Fibroblast of lung (primary cell): ENCODE results near the gene MYLK3. TPM values are rescaled to one million over a fixed set of nuclear protein-coding genes. Genes with fewer than 3 reads are reported as not detected.

Experiments used
- DNase-seq, 2 donors: peaks; one replicate each; pipeline versions ENCODE4 v3.0.0 to v3.0.0-alpha.2; 2010; ENCODE audit warnings: low read depth in 2 of 2
- H2AFZ ChIP-seq: 2 replicates; pipeline ENCODE4 v1.5.1; 2012; ENCODE audit warnings: low read length, control low read depth, inconsistent platforms
- H3K27ac ChIP-seq: 2 replicates; pipeline ENCODE4 v1.5.1; 2011; ENCODE audit warnings: low read length, control low read depth; ENCODE audit not compliant: insufficient read depth
- H3K27me3 ChIP-seq: 2 replicates; pipeline ENCODE4 v1.5.1; 2011; ENCODE audit warnings: mild to moderate bottlenecking, low read length; ENCODE audit not compliant: control insufficient read depth, insufficient read depth
- H3K36me3 ChIP-seq: 2 replicates; pipeline ENCODE4 v1.5.1; 2011; ENCODE audit warnings: low read length; ENCODE audit not compliant: control insufficient read depth, insufficient read depth
- H3K4me1 ChIP-seq: 2 replicates; pipeline ENCODE4 v1.5.1; 2011; ENCODE audit warnings: low read length; ENCODE audit not compliant: control insufficient read depth, insufficient read depth; ENCODE audit errors: extremely low read depth
- H3K4me2 ChIP-seq: 2 replicates; pipeline ENCODE4 v1.5.1; 2011; ENCODE audit warnings: low read length, control low read depth; ENCODE audit not compliant: insufficient read depth; ENCODE audit errors: extremely low read depth
- H3K4me3 ChIP-seq, 4 experiments: fragments of 200-600 bp in 1 of 4; sonication (generic) in 1 of 4; replicated peaks in 1 of 4; 2 replicates each; pipeline ENCODE4 v1.5.1; 2011 to 2016; ENCODE audit warnings: low read length in 4 of 4, low read depth in 3 of 4, mild to moderate bottlenecking in 3 of 4, control low read depth in 2 of 4, inconsistent platforms in 1 of 4, mixed read lengths in 1 of 4; ENCODE audit not compliant: insufficient read depth in 1 of 4; ENCODE audit errors: control extremely low read depth in 1 of 4
- H3K79me2 ChIP-seq: 2 replicates; pipeline ENCODE4 v1.5.1; 2012; ENCODE audit warnings: mild to moderate bottlenecking, low read length, inconsistent platforms; ENCODE audit not compliant: control insufficient read depth, insufficient read depth
- H3K9ac ChIP-seq: 2 replicates; pipeline ENCODE4 v1.5.1; 2011; ENCODE audit warnings: mild to moderate bottlenecking, low read length, control low read depth; ENCODE audit not compliant: insufficient read depth
- H3K9me3 ChIP-seq: 2 replicates; pipeline ENCODE4 v1.5.1; 2012; ENCODE audit warnings: low read depth, low read length; ENCODE audit not compliant: control insufficient read depth, insufficient read depth
- H4K20me1 ChIP-seq: 2 replicates; pipeline ENCODE4 v1.5.1; 2011; ENCODE audit warnings: low read length; ENCODE audit not compliant: control insufficient read depth, insufficient read depth; ENCODE audit errors: extremely low read depth
- EZH2 ChIP-seq: IDR thresholded peaks from 2 replicates; pipeline ENCODE4 v1.5.1; 2012; ENCODE audit warnings: low read length, control low read depth, mild to moderate bottlenecking; ENCODE audit errors: missing control alignments
- polyA plus RNA-seq, 2 donors: library from polyadenylated mRNA; depleted of rRNA in 1 of 2; stranded (reverse) in 1 of 2; unstranded in 1 of 2; fragments of >200 nt; gene quantifications; 2 replicates each; pipeline ENCODE4 v1.2.1, GENCODE V29; 2011 to 2012; ENCODE audit warnings: missing spikeins in 1 of 2
- total RNA-seq: library from RNA; depleted of rRNA; stranded (reverse); fragments of >200 nt; gene quantifications from 2 replicates; pipeline ENCODE4 v1.2.1, GENCODE V29; 2014
- TF ChIP-seq, protein P1 (sequence below), 2 donors: IDR thresholded peaks in 1 of 2; conservative IDR thresholded peaks in 1 of 2; 1 replicate in 1 of 2; 2 replicates in 1 of 2; pipeline ENCODE4 v1.5.1; 2011 to 2012; ENCODE audit warnings: low read length in 2 of 2, control low read depth in 1 of 2, inconsistent platforms in 1 of 2, low read depth in 1 of 2, mild to moderate bottlenecking in 1 of 2

Gene MYLK3
- total and polyA plus RNA-seq, 2 donors (not counting 1 experiment from before 2014, with no cell fraction given) = 0.07 to 0.17 TPM

DNA sequence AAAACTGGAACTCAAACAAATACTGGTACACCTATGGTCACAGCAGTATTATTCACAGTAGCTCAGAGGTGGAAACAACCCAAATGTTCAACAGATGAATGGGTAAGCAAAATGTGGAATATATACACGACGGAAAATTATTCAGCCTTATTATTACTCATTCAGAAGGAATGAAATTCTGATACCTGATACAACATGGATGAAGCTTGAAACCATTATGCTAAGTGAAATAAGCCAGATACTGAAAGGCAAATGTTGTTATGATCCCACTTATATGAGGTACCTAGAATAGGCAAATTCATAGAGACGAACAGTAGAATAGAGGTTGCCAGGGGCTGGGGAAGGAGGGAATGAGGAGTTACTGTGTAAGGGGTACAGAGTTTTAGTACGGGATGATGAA is 27.1 kb upstream of the MYLK3 start:
- Histone ChIP-seq H2AFZ (no peak overlapping the region), H3K27me3 (no peaks in the 10 kb centered on the region), H3K4me2 (no peak overlapping the region), H3K9me3 (no peaks in the 10 kb centered on the region), H3K9ac (no peak overlapping the region), H3K4me3 (no peak overlapping the region), H3K36me3 (no peaks in the 10 kb centered on the region), H4K20me1 (no peaks in the 10 kb centered on the region), H3K27ac (no peak overlapping the region), H3K4me1 (no peaks in the 10 kb centered on the region), H3K79me2 (no peaks in the 10 kb centered on the region)
- DNase-seq = peak in 1 of 2 donors; percentile 16
- TF ChIP-seq, protein P1, sequence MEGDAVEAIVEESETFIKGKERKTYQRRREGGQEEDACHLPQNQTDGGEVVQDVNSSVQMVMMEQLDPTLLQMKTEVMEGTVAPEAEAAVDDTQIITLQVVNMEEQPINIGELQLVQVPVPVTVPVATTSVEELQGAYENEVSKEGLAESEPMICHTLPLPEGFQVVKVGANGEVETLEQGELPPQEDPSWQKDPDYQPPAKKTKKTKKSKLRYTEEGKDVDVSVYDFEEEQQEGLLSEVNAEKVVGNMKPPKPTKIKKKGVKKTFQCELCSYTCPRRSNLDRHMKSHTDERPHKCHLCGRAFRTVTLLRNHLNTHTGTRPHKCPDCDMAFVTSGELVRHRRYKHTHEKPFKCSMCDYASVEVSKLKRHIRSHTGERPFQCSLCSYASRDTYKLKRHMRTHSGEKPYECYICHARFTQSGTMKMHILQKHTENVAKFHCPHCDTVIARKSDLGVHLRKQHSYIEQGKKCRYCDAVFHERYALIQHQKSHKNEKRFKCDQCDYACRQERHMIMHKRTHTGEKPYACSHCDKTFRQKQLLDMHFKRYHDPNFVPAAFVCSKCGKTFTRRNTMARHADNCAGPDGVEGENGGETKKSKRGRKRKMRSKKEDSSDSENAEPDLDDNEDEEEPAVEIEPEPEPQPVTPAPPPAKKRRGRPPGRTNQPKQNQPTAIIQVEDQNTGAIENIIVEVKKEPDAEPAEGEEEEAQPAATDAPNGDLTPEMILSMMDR (conservative IDR thresholded peaks at IDR 0.05 in 1 of 2, IDR thresholded peaks at IDR 0.05 in 1 of 2; ENCODE audit: low read depth in 1 of 2, low read length in 2 of 2) = no peak
- no peak for TF ChIP-seq EZH2

DNA sequence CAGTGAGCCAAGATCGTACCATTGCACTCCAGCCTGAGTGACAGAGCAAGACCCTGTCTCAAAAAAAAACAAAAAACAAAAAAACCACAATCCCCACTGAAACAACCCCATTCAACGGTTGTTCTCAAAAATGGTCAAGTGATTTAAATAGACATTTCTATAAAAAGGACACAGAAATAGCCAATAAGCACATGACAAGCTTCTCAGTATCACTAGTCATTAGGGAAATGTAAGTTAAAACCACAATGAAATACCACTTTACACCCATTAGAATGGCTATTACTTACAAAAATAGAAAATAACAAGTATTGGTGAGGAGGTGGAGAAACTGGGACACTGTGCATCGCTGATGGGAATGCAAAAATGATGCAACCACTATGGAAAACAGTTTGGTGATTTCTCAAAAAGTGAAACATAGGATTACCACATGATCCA is 26.6 kb upstream of the MYLK3 start:
- Histone ChIP-seq H3K4me1 (no peaks in the 10 kb centered on the region), H3K4me2 (no peak overlapping the region), H4K20me1 (no peaks in the 10 kb centered on the region), H3K9ac (no peak overlapping the region), H3K79me2 (no peaks in the 10 kb centered on the region), H3K36me3 (no peaks in the 10 kb centered on the region), H3K27ac (no peak overlapping the region), H3K27me3 (no peaks in the 10 kb centered on the region), H3K4me3 (no peak overlapping the region), H3K9me3 (no peaks in the 10 kb centered on the region), H2AFZ (no peak overlapping the region)
- DNase-seq = no peak
- no peak for TF ChIP-seq EZH2
- TF ChIP-seq, protein P1 (conservative IDR thresholded peaks at IDR 0.05 in 1 of 2, IDR thresholded peaks at IDR 0.05 in 1 of 2; ENCODE audit: low read depth in 1 of 2, low read length in 2 of 2) = no peak

DNA sequence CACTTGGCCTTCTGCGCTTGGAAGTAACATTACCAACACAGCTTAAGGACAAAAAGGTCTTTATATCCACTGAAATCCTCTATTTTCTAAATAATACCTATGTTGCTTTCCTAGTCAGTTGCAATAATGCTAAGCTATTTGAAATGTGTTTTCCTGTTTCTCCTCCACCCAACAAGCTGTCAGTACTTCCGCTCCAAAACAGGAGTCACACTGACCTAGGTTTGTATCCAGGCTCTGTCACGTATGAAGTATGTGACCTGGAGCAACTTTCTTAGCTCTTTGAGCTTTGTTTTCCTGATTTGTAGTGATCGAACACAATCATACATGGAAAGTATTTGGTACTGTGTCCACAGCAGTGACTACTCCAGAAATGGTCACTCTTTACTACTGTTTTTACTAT is 24.3 kb upstream of the MYLK3 start:
- no peaks in the 10 kb centered on the region for H3K4me1 ChIP-seq
- no peak overlapping the region for H3K9ac ChIP-seq
- H3K27me3 ChIP-seq = no peaks in the 10 kb centered on the region
- no peaks in the 10 kb centered on the region for H3K79me2 ChIP-seq
- no peaks in the 10 kb centered on the region for H3K36me3 ChIP-seq
- TF ChIP-seq, protein P1 (conservative IDR thresholded peaks at IDR 0.05 in 1 of 2, IDR thresholded peaks at IDR 0.05 in 1 of 2; ENCODE audit: low read depth in 1 of 2, low read length in 2 of 2) = no peak
- TF ChIP-seq EZH2 = no peak
- no peak overlapping the region for H3K4me3 ChIP-seq
- H4K20me1 ChIP-seq = no peaks in the 10 kb centered on the region
- DNase-seq = no peak
- no peak overlapping the region for H3K4me2 ChIP-seq
- no peaks in the 10 kb centered on the region for H3K9me3 ChIP-seq
- H3K27ac ChIP-seq = no peak overlapping the region
- no peak overlapping the region for H2AFZ ChIP-seq
